HPDE6-E6E7 (cell line): ENCODE data around the gene SEC24A.
"Not testable (repeated sequence)": the region's sequence is repeated elsewhere in the genome, so short reads cannot be mapped to it uniquely, and the experiment has no call there.

ENCODE experiments used
- DNase-seq: peaks from one replicate; pipeline ENCODE4 v3.0.0; 2011; ENCODE audit warnings: missing footprints; ENCODE audit errors: extremely low spot score

Gene SEC24A

DNA sequence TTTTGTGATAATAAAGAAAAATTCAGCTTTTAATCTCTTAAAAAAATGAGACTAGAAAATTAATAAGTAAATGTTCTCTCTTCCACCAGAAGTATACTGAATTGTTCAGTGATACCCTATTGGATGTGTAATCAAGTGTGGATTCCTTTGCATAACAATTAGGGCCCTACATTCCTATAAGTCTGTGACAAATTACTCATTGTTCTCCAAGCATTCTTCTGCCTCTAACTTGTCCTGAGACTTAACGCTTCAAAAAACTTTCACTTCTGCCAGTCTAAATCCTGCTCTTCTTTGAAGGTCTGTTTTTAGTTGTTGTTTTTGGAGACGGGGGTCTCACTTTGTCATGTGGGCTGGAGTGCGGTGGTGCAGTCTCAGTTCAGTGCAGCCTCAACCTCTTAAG is 100.8 kb downstream of the SEC24A start:
- no peak for DNase-seq

DNA sequence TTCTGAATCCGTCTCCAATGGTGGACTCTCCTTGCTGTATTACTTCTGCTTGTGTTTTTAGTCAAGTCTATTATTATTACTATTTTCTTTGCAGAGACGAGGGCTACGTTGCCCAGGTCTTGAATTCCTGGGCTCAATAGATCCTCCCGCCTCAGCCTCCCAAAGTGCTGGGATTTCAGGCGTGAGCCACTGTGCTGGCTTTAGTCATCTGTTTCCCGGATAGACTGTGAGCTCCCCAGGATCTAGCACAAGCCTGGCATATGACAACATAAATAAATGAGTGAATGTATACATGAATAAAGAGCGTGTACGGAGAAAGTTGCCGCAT is 109.6 kb downstream of the SEC24A start:
- DNase-seq, result no peak

DNA sequence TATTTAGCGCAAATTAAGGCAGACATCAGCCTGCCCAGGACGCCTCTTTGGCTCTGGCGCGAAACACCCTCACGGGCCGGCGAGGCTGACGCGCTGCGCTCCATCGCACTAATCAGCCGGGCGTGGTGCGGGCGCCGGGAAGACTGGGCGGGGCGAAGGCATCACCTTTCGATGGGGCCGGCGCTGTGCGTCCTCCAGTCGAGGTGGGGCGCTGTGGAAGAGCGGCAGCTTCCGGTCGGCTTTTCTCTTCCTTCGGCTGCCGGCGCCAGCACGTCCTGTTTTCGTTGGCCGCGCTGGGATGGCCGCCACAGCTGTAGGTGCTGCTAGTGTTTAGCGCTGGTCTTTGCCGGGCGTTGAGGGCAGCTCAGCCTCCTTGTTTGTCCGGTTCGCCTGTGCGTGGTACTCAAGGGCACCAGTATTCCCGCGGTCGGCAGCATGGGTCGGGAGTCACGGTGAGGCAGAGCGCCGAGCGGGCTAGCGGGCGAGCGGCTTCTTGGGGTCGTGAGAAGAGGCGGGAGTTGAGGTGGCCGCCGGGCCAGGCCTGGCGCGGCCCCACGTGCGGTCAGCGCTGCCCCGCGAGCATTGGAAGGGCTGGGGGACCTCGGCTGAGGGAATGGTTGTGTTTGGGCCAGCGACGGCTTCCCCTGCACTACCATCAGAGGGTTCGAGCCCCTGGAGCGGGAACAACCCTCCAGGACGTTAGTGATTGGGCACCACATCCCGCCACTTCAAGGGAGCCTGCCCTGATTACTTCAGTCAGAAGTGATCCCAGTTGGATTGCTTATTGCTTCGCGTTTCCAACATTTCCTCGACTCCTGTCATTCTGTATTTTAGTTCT is 110.1 kb downstream of the SEC24A start, which contains the start of gene DDX46:
DDX46 (plus strand) TSS at position 276 of the 838 bp plus-strand sequence; CDS start at position 436, 160 bp downstream.
- DNase-seq, result peak; percentile 89

DNA sequence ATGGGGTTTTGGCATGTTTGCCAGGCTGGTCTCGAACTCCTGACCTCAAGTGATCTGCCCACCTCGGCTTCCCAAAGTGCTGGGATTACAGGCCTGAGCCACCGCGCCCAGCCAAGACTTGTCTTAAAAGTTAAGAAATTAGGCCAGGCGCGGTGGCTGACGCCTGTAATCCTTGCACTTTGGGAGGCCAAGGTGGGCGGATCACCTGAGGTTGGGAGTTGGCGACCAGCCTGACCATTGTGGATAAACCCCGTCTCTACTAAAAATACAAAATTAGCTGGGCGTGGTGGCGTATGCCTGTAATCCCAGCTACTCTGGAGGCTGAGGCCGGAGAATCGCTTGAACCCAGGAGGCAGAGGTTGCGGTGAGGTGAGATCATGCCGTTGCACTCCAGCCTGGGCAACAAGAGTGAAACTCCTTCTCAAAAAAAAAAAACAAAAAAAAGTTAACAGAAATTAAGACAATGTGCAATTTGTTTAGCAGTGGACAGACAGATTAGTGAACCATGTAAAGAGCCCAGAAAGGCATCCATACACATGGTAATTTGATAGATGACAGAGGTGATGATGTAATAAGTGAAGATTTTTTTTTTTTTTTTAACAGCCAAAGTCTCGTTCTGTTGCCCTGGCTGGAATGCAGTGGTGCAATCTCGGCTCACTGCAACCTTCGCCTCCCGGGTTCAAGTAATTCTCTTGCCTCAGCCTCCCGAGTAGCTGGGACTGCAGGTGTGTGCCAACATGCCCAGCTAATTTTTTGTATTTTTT is 119.1 kb downstream of the SEC24A start:
- not testable (repeated sequence) for DNase-seq

DNA sequence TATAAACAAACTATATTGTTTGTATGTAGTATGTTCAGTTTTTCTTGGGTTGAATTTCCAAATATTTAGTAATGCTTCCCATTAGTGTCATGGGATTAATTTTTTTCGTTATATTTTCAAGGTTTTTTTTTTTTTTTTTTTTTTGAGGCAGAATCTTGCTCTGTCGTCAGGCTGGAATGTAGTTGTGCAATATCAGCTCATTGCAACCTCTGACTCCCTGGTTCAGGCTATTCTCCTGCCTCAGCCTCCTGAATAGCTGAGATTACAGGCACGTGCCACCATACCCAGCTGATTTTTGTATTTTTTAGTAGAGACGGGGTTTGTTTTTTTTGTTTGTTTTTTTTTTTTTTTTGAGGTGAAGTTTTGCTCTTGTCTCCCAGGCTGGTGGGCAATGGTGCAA is 120.6 kb downstream of the SEC24A start:
- no peak for DNase-seq

DNA sequence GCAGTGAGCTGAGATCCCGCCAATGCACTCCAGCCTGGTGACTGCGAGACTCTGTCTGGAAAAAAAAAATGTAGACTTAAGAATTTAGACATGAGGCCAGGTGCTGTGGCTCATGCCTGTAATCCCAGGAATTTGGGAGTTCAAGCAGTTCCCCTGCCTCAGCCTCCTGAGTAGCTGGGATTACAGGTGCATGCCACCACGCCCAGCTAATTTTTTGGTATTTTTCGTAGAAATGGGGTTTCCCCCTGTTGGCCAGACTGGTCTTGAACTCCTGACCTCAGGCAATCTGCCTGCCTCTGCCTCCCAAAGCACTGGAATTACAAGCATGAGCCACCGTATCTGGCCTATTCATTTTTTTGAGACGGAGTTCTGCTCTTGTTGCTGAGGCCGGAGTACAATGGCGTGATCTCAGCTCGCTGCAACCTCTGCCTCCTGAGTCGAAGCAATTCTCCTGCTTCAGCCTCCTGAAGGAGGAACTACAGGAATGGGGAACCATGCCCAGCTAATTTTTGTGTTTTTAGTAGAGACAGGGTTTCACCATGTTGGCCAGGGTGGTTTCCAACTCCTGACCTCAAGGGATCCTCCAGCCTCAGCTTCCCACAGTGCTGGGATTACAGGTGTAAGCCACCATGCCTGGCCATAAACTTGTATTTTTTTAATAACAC is 124.0 kb downstream of the SEC24A start:
- DNase-seq, result no peak

DNA sequence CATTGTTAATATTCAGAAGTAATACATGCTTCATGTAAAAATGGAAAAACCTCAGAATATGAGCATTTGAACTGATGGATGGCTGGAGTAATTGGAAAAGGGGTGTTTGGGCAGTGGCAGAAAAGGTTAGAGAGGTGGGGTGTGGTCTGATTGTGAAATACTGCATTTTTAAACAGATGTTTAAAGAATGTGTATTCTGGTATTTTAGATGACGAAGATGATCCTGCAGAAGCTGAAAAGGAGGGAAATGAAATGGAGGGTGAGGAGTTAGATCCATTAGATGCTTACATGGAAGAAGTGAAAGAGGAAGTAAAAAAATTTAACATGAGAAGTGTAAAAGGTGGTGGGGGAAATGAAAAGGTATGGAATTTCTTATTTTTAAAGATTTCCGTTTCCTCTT is 128.8 kb downstream of the SEC24A start:
- DNase-seq, result no peak
